Measurements from ENCODE around the gene DOHH.

The DOHH gene

GRCh38 chr19:3511506-3512251, 11.2 kb upstream of the DOHH start:
- CTCF ChIA-PET = interaction anchor here (0.6 kb wide), 1 partner anchor 74 kb away, joined by 3 read pairs; no protein-coding TSS in a partner anchor

GRCh38 chr19:3510727-3511126, 10.3 kb upstream of the DOHH start:
- ChIA-PET POLR2A (interaction anchor here (1.5 kb wide), 1 partner anchor 10 kb away, joined by 5 read pairs; the partner anchor contains the start of gene DOHH), CTCF (no interaction called here)
- H3K4me3 ChIP-seq (ENCODE audit: low read depth, low read length) = no peak overlapping the region
- H3K36me3 ChIP-seq (ENCODE audit: control insufficient read depth in 2 of 2, insufficient read depth in 1 of 2, low read length in 2 of 2) = peaks cover 14 to 57% of the 10 kb centered on the region in 2 experiments; a peak in 2 of 3 replicates
- H3K9me3 ChIP-seq (ENCODE audit: control insufficient read depth, insufficient read depth, low read depth, low read length) = no peaks in the 10 kb centered on the region
- H3K4me1 ChIP-seq (ENCODE audit: control insufficient read depth, insufficient read depth, low read length) = peaks cover 2% of the 10 kb centered on the region; the same call in 1 of the 2 replicates
- no peak overlapping the region for H3K27ac ChIP-seq (ENCODE audit: extremely low read depth, low read depth, low read length)
- no peak for TF ChIP-seq SCRT2 (tag by site-specific recombination; IDR thresholded peaks at IDR 0.05)
- no peak for TF ChIP-seq WT1 (tag by site-specific recombination; IDR thresholded peaks at IDR 0.05)
- TF ChIP-seq ZNF391 (tag by site-specific recombination; IDR thresholded peaks at IDR 0.05; ENCODE audit: borderline replicate concordance, low read depth) = no peak
- TF ChIP-seq ZNF138 (tag by site-specific recombination; IDR thresholded peaks at IDR 0.05; ENCODE audit: borderline replicate concordance) = no peak
- no peak for TF ChIP-seq ZBTB1 (tag by site-specific recombination; IDR thresholded peaks at IDR 0.05)
- no peak for TF ChIP-seq ZNF239 (tag by site-specific recombination; IDR thresholded peaks at IDR 0.05)
- TF ChIP-seq ZFP41 (tag by site-specific recombination; IDR thresholded peaks at IDR 0.05; ENCODE audit: borderline replicate concordance) = no peak
- TF ChIP-seq ZNF596 (tag by site-specific recombination; IDR thresholded peaks at IDR 0.05) = no peak
- no peak for TF ChIP-seq ZNF704 (tag by site-specific recombination; IDR thresholded peaks at IDR 0.05)
- no peak for TF ChIP-seq ZNF23 (tag by site-specific recombination; IDR thresholded peaks at IDR 0.05; ENCODE audit: borderline replicate concordance)
- no peak for TF ChIP-seq ZNF843 (tag by site-specific recombination; IDR thresholded peaks at IDR 0.05)
- no peak for TF ChIP-seq ZNF837 (tag by site-specific recombination; IDR thresholded peaks at IDR 0.05)
- TF ChIP-seq ZNF37A (tag by site-specific recombination; IDR thresholded peaks at IDR 0.05) = no peak
- TF ChIP-seq, protein P1, sequence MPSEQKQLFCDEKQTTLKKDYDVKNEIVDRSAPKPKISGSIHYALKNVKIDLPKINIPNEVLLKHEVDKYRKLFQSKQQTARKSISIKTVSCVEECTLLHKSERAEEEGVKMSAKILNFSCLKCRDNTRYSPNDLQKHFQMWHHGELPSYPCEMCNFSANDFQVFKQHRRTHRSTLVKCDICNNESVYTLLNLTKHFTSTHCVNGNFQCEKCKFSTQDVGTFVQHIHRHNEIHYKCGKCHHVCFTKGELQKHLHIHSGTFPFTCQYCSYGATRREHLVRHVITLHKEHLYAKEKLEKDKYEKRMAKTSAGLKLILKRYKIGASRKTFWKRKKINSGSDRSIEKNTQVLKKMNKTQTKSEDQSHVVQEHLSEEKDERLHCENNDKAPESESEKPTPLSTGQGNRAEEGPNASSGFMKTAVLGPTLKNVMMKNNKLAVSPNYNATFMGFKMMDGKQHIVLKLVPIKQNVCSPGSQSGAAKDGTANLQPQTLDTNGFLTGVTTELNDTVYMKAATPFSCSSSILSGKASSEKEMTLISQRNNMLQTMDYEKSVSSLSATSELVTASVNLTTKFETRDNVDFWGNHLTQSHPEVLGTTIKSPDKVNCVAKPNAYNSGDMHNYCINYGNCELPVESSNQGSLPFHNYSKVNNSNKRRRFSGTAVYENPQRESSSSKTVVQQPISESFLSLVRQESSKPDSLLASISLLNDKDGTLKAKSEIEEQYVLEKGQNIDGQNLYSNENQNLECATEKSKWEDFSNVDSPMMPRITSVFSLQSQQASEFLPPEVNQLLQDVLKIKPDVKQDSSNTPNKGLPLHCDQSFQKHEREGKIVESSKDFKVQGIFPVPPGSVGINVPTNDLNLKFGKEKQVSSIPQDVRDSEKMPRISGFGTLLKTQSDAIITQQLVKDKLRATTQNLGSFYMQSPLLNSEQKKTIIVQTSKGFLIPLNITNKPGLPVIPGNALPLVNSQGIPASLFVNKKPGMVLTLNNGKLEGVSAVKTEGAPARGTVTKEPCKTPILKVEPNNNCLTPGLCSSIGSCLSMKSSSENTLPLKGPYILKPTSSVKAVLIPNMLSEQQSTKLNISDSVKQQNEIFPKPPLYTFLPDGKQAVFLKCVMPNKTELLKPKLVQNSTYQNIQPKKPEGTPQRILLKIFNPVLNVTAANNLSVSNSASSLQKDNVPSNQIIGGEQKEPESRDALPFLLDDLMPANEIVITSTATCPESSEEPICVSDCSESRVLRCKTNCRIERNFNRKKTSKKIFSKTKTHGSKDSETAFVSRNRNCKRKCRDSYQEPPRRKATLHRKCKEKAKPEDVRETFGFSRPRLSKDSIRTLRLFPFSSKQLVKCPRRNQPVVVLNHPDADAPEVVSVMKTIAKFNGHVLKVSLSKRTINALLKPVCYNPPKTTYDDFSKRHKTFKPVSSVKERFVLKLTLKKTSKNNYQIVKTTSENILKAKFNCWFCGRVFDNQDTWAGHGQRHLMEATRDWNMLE (tag by site-specific recombination; conservative IDR thresholded peaks at IDR 0.05; ENCODE audit: low read depth) = no peak
- TF ChIP-seq KLF10 (tag by site-specific recombination; IDR thresholded peaks at IDR 0.05) = no peak
- no peak for TF ChIP-seq ZNF121 (tag by site-specific recombination; IDR thresholded peaks at IDR 0.05)
- TF ChIP-seq ZNF350 (tag by site-specific recombination; IDR thresholded peaks at IDR 0.05) = no peak
- TF ChIP-seq SALL2 (tag by site-specific recombination; IDR thresholded peaks at IDR 0.05; ENCODE audit: borderline replicate concordance) = no peak
- TF ChIP-seq, protein P2, sequence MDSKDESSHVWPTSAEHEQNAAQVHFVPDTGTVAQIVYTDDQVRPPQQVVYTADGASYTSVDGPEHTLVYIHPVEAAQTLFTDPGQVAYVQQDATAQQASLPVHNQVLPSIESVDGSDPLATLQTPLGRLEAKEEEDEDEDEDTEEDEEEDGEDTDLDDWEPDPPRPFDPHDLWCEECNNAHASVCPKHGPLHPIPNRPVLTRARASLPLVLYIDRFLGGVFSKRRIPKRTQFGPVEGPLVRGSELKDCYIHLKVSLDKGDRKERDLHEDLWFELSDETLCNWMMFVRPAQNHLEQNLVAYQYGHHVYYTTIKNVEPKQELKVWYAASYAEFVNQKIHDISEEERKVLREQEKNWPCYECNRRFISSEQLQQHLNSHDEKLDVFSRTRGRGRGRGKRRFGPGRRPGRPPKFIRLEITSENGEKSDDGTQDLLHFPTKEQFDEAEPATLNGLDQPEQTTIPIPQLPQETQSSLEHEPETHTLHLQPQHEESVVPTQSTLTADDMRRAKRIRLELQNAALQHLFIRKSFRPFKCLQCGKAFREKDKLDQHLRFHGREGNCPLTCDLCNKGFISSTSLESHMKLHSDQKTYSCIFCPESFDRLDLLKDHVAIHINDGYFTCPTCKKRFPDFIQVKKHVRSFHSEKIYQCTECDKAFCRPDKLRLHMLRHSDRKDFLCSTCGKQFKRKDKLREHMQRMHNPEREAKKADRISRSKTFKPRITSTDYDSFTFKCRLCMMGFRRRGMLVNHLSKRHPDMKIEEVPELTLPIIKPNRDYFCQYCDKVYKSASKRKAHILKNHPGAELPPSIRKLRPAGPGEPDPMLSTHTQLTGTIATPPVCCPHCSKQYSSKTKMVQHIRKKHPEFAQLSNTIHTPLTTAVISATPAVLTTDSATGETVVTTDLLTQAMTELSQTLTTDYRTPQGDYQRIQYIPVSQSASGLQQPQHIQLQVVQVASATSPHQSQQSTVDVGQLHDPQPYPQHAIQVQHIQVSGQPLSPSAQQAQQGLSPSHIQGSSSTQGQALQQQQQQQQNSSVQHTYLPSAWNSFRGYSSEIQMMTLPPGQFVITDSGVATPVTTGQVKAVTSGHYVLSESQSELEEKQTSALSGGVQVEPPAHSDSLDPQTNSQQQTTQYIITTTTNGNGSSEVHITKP (tag by site-specific recombination; IDR thresholded peaks at IDR 0.05) = no peak

More at GRCh38 chr19:3511506-3512251, 11.2 kb upstream of the DOHH start:
- Histone ChIP-seq H3K4me3 (ENCODE audit: low read depth, low read length) (no peak overlapping the region), H3K36me3 (ENCODE audit: control insufficient read depth in 2 of 2, insufficient read depth in 1 of 2, low read length in 2 of 2) (peaks cover 14 to 66% of the 10 kb centered on the region in 2 experiments; a peak in 2 of 3 replicates), H3K4me1 (ENCODE audit: control insufficient read depth, insufficient read depth, low read length) (peaks cover 3% of the 10 kb centered on the region; the same call in 1 of the 2 replicates), H3K27ac (ENCODE audit: extremely low read depth, low read depth, low read length) (no peak overlapping the region), H3K9me3 (ENCODE audit: control insufficient read depth, insufficient read depth, low read depth, low read length) (no peaks in the 10 kb centered on the region)
- POLR2A ChIA-PET = interaction anchor here (1.5 kb wide), 1 partner anchor 11 kb away, joined by 5 read pairs; the partner anchor contains the start of gene DOHH
- TF ChIP-seq ZNF112 (tag by site-specific recombination; IDR thresholded peaks at IDR 0.05) (no peak), WT1 (tag by site-specific recombination; IDR thresholded peaks at IDR 0.05) (no peak), ZNF776 (tag by site-specific recombination; IDR thresholded peaks at IDR 0.05; ENCODE audit: borderline replicate concordance) (no peak), ZNF223 (tag by site-specific recombination; IDR thresholded peaks at IDR 0.05) (no peak), SCRT2 (tag by site-specific recombination; IDR thresholded peaks at IDR 0.05) (no peak), ZNF174 (tag by site-specific recombination; IDR thresholded peaks at IDR 0.05) (no peak), ZNF48 (tag by site-specific recombination; IDR thresholded peaks at IDR 0.05) (no peak)
- TF ChIP-seq, protein P3, sequence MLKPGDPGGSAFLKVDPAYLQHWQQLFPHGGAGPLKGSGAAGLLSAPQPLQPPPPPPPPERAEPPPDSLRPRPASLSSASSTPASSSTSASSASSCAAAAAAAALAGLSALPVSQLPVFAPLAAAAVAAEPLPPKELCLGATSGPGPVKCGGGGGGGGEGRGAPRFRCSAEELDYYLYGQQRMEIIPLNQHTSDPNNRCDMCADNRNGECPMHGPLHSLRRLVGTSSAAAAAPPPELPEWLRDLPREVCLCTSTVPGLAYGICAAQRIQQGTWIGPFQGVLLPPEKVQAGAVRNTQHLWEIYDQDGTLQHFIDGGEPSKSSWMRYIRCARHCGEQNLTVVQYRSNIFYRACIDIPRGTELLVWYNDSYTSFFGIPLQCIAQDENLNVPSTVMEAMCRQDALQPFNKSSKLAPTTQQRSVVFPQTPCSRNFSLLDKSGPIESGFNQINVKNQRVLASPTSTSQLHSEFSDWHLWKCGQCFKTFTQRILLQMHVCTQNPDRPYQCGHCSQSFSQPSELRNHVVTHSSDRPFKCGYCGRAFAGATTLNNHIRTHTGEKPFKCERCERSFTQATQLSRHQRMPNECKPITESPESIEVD (tag by site-specific recombination; IDR thresholded peaks at IDR 0.05) = no peak

Data from HEK293 (cell line).